ENCODE measurements around the gene ERFL. TPM values are rescaled to one million over a fixed set of nuclear protein-coding genes. Genes with fewer than 3 reads are reported as not detected.

The ERFL gene
- total RNA-seq, 1 donor from 2014 or later, result not detected

DNA sequence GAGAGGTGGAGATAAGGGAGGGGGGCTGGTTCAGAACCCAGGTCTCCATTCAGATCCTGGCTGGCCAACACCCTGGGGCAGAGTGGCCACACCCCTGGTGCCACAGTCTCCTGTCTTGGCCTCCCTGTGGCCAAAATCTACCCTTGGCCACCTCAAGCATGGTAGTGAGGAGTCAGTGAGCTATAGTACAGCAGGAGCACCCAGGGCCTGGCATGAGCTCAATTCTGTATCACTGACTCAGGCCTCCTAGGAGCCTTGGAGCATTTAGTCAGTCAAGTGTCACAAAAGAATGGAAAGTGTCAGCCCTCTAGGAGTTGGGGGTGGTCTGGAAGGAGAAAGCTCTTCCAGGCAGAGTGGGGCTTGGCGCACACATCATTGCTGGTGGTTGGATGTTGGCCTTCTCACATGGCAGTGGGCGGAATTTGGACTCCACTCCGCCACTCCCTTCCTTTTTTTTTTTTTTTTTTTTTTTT lies 57.8 kb downstream of the ERFL start:
- intact Hi-C loops (cut with DNase I), result loop anchor here (5.0 kb wide), 1 partner anchor 82 kb away; no protein-coding TSS in a partner anchor
- ATAC-seq (ENCODE audit: poor library complexity), result no peak
- DNase-seq, result peak; percentile 35

DNA sequence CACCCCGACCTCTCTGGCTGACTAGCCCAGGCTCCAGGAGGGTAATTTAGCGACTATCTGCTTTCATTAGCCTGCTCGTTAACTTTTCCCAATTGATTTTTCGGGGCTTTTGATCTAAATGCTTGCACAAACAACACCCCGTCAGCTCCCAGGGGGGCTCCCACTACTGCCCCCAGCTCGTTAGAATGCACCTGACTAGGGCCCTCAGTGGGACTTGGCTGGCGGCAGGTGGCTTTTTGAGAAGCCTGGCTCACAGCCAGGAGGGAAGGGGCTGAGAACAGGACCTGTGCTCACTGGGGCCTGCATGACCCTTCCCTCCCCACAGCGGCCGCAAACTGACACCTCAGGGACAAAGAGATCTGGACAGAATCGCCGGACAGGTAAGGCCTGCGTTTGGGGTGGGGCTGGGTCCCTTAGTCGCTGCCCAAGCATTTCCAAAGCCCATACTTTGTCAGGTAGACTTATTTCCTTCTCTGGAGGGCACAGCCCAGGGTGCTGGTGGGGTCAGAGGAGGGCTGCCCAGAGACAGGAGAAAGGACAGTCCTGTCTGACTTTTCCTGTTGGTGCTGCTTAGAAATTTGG lies 58.8 kb downstream of the ERFL start:
- intact Hi-C loops (cut with DNase I), result no loop called here
- no peak for ATAC-seq (ENCODE audit: poor library complexity)
- peak; percentile 40 for DNase-seq

DNA sequence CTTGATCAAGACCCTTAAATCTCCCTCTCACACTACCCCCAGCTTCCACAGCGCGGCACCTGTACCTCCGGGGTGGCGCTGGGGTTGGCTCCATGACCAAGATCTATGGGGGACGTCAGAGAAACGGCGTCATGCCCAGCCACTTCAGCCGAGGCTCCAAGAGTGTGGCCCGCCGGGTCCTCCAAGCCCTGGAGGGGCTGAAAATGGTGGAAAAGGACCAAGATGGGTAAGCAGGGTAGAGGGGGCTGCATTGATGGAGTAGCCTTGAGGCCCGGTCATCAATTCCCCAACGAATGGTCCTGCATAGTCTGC lies 59.3 kb downstream of the ERFL start:
- intact Hi-C loops (cut with DNase I), result no loop called here
- DNase-seq (no peak), ATAC-seq (ENCODE audit: poor library complexity) (no peak)

- ATAC-seq (ENCODE audit: poor library complexity) (no peak), DNase-seq (peak; percentile 17)
- intact Hi-C loops (cut with DNase I), result no loop called here
Measured at GRCh38 chr19:41868120-41868988, 59.9 kb downstream of the ERFL start.

- intact Hi-C loops (cut with DNase I), result no loop called here
- DNase-seq, result peak; percentile 22
- no peak for ATAC-seq (ENCODE audit: poor library complexity)
Measured at GRCh38 chr19:41866284-41866683, 62.0 kb downstream of the ERFL start.

GRCh38 chr19:41864374-41864773 lies 63.9 kb downstream of the ERFL start:
- intact Hi-C loops (cut with DNase I), result no loop called here
- DNase-seq, result peak; percentile 6
- no peak for ATAC-seq (ENCODE audit: poor library complexity)

DNA sequence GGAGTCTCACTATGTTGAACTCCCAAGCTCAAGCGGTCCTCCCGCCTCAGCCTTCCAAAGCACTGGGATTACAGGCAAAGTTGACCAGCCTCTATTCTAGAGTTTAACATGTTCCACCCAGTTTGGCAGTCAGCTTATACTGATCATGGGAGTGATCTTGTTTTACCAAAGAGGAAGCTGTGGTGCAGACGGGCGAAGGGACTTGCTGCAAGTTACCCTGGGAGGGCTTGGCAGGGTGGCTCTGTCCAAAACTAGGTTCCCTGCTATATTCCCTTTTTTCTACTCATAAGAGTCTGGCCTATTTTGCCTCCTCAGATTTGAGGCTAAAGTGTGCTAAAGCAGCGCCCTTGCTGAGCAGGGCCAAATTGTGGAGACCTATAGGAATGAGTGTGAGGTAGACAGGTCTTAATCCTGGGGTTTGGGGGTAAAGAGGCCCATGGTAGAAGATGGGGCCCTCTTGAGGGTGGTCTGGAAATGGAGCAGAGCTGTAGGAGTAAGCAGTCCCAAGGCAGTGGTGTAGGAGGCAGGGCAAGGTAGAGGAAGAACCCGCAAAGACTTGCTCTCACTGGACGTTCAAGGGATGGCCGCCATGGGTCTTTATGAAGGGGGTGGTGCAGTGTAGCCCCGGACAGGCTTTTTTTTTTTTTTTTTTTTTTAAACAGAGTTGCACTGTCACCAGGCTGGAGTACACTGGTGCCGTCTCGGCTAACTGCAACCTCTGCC lies 64.9 kb downstream of the ERFL start:
- intact Hi-C loops (cut with DNase I), result no loop called here
- ATAC-seq (ENCODE audit: poor library complexity), result no peak

DNA sequence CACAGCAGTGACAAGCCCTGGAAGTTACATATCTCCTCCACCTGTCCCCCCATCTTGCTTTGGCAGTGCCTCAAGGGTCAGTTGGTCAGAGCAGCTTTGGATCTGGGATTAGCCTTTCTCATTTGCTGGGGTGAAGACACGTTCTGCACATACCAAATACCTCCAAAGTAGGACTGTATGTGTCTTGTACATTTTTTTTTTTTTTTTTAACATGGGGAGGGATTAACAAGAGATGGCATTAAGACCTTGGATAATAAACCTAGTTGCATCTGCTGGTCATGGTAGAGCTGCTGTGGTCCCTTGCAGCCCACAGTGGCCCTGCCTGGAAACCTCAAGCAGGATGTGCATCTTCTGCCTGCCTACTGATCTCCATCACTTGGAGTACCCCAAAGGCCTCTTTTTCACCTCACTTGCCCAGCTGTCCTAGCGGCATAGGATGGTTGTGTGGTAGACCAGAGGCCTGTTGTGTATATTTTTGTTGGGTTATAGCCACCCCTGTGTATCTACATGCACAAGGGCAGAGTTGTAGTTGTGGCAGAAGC lies 65.7 kb downstream of the ERFL start:
- intact Hi-C loops (cut with DNase I), result no loop called here
- ATAC-seq (ENCODE audit: poor library complexity) (no peak), DNase-seq (peak; percentile 13)

More for the DNA sequence above, 64.9 kb downstream of the ERFL start:
- DNase-seq, result peak; percentile 45

GRCh38 chr19:41861846-41862245 lies 66.4 kb downstream of the ERFL start:
- no peak for ATAC-seq (ENCODE audit: poor library complexity)
- intact Hi-C loops (cut with DNase I), result no loop called here
- peak; percentile 22 for DNase-seq

- intact Hi-C loops (cut with DNase I), result no loop called here
- DNase-seq (peak; percentile 21), ATAC-seq (ENCODE audit: poor library complexity) (no peak)
Measured at GRCh38 chr19:41861116-41861768, 67.0 kb downstream of the ERFL start.

DNA sequence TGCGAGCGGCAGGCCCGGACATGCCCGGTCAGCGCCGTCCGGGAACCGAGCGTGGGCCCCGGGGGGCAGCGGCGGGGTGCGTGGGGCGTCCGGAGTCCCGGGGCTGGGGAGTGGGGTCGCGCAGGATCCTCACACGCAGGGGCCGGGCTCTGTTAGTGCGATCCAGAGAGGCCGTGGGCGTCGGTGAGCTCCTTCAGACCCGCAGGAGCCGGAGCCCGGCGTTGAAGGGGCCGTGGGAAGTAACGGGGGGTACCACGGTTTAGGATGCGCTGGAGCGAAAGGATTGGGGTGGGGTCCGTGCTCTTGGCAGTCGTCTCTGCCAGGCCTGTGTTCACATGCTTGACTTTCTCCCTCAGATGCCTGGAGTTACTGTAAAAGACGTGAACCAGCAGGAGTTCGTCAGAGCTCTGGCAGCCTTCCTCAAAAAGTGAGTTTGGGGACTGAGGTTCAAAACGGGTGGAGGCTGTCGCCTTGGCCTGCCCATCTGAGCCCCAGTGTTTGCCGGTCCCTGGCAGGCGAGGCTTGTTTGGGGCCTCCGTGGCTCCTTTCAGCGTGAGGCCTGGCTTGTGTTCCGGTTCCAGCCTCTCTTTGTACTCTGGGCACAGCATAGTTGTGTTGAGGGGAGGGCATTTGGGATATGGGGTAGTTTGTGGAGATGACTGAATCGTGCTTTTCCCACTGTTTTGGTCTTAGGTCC lies 67.7 kb downstream of the ERFL start:
- ATAC-seq (ENCODE audit: poor library complexity) (no peak), DNase-seq (peak; percentile 65)
- intact Hi-C loops (cut with DNase I), result no loop called here

DNA sequence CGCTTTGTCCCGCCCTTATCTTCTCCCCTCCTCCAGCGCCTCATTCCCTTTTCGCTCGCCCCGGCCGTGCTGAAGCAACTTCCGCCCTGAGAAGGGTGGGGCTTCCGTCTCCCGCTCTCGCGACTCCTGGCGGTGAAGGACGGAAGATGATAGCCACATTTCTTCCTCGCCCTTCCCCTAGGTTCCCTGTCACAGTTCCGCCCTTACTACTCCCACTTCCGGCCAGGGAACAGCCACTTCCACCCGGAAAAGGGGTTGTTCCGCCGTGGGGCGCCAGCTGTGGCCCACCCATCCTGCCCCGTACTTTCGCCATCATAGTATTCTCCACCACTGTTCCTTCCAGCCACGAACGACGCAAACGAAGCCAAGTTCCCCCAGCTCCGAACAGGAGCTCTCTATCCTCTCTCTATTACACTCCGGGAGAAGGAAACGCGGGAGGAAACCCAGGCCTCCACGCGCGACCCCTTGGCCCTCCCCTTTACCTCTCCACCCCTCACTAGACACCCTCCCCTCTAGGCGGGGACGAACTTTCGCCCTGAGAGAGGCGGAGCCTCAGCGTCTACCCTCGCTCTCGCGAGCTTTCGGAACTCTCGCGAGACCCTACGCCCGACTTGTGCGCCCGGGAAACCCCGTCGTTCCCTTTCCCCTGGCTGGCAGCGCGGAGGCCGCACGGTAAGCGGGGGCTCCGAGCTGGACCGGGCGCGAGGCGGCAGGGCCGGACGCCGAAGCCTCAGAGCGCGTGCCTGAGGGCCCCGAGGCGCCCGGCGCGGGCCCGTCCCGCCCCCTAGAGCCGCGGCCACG lies 68.4 kb downstream of the ERFL start, which contains the start of gene RPS19:
RPS19 (plus strand) TSS at position 638 of the 801 bp plus-strand sequence. CDS start 520 bp downstream, outside the sequence.
- DNase-seq, result peak; percentile 99
- intact Hi-C loops (cut with DNase I), result no loop called here
- ATAC-seq (ENCODE audit: poor library complexity), result peak; percentile 97

- ATAC-seq (ENCODE audit: poor library complexity), result no peak
- intact Hi-C loops (cut with DNase I), result no loop called here
- DNase-seq, result no peak
Measured at GRCh38 chr19:41859213-41859617, 69.0 kb downstream of the ERFL start.

Small RNA genes lying within 50 kb of the gene (microRNA-seq; reads per million reads assigned to microRNA genes)
- gene MIR6797, result not detected

Other genes starting within 250 kb of the ERFL start
- not detected for gene CEACAM7, start 240.2 kb downstream of the ERFL start, total RNA-seq
- not detected for gene CEACAM5, start 219.8 kb downstream of the ERFL start, total RNA-seq
- not detected for gene CEACAM6, start 172.9 kb downstream of the ERFL start, total RNA-seq
- gene CEACAM3, start 131.9 kb downstream of the ERFL start, total RNA-seq, result not detected
- gene LYPD4, start 83.8 kb downstream of the ERFL start, total RNA-seq, result not detected
- not detected for gene DMRTC2, start 83.4 kb downstream of the ERFL start, total RNA-seq
- gene RPS19, start 68.2 kb downstream of the ERFL start, total RNA-seq, result 586 TPM
- not detected for gene CD79A, start 51.2 kb downstream of the ERFL start, total RNA-seq
- gene ARHGEF1, start 45.3 kb downstream of the ERFL start, total RNA-seq, result 30.1 TPM
- 62.1 TPM for gene RABAC1, start 30.9 kb upstream of the ERFL start, total RNA-seq
- 388 TPM for gene ATP1A3, start 65.8 kb upstream of the ERFL start, total RNA-seq
- gene GRIK5, start 141.8 kb upstream of the ERFL start, total RNA-seq, result 4.0 TPM
- 8.4 TPM for gene ZNF574, start 147.7 kb upstream of the ERFL start, total RNA-seq
- 0.91 TPM for gene POU2F2, start 204.0 kb upstream of the ERFL start, total RNA-seq